Stimulated activated CD4-positive, alpha-beta T cell treated with anti-CD3 and anti-CD28 coated beads, Interleukin-15, amount 100 ng/mL, for 48 hours (primary cell): Measurements from ENCODE around the gene LMF2.

ENCODE experiments used
- DNase-seq, 2 donors: peaks; one replicate each; pipeline ENCODE4 v3.0.0-alpha.2; 2020; ENCODE audit warnings: low read depth in 2 of 2

The LMF2 gene

GRCh38 chr22:50504369-50505211, 2.9 kb downstream of the LMF2 start:
- no peak for DNase-seq

- no peak for DNase-seq
Measured at GRCh38 chr22:50503475-50504145, 3.9 kb downstream of the LMF2 start.

- DNase-seq, result no peak
Measured at GRCh38 chr22:50502628-50503474, 4.7 kb downstream of the LMF2 start.

GRCh38 chr22:50502096-50502495, 5.4 kb downstream of the LMF2 start:
- DNase-seq, result no peak

DNA sequence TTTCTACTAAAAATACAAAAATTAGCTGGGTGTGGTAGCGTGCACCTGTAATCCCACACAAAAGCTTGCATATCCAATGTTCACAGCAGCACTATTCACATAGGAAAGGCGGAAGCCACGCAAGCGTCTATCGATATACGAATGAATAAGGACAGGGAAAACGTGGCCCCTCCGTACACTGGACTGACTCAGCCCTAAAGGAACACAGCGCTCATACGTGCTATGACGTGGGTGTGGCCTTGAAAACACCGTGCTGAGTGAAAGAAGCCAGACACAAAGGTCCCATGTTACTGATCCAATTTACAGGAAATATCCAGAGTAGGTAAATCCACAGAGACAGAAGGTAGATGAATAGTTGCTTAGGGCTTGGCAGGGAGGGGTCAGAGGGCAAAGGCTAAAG, 7.0 kb downstream of the LMF2 start:
- no peak for DNase-seq

DNA sequence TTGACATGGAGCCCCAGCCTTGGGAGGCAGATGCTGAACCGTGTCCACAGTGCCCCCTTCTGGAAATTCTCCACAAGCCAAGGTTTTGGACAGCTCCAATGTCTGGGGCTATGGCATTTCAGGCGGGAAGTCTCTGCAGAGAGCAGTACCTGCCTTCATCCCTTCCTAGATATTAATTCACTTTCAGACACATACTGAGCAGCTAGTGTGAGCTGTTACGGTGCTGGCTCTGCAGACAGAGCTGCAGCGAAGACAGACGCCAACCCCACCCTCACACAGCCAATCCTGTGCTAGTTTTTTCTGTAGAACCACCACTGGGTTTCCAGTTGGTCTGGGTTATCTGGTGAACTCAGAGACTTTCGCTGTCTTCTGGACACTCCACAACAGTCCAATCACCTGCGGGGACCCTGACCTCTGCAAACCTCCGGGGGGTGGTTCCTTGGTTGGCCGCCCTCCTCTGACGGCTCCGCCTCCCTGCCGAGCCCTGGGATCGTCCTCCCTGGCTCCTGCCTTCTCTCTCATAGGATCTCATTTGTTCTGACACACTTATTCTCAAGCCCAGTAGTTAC, 9.1 kb downstream of the LMF2 start:
- peak; percentile 44 to 72 for DNase-seq

DNA sequence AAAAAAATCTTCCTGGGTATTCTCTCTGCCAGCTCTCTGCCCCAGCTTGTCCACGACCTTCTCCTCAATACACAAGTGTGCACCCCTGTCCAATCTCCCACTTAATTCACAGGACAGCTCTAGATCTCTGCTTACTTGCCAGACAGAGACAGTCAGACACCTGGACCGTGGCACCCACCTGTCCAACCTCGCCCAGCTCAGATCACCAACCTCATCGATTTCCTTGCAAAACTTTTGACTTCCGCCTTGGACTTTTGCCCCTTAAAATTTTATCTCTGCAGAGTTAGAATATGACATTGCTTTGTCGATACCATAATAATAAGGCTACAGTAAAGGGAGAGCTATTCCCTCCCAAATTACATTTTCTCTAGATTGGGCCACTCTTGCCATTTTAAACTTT, 10.4 kb downstream of the LMF2 start:
- no peak for DNase-seq

DNA sequence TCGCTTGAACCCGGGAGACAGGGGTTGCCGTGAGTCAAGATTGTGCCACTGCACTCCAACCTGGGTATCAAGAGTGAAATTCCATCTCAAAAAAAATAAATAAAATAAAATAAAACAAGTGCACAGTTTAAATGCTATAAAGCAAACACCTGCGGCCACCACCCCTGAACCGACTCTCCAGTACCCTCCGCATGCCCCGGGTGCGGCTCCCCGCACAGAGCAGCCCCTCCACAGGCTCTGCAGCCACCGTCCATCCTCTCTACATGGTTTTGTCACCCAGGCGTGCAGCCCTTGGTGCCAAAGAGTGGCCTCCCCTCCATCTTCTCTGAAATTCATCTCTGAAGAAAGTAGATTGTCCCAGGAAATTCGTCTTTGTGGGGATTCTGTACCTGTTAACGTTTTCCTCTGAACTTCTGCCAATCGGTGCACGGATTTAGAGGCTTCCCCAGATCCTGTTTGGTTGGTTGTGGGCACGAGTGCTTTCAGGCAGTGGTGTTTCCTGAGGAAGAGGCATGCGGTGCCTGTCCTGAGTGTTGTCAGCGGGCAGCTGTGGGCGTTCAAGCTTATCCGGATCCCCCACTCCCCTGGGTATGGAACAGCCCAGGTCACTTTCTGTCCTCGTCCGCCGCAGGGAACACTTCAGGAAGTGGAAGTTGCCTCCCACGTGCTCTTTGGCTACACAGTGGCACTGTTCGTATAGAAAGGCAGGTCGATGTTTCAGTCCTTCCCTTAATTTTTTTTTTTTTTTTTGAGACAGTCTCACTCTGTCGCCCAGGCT, 16.8 kb downstream of the LMF2 start:
- DNase-seq, result no peak

DNA sequence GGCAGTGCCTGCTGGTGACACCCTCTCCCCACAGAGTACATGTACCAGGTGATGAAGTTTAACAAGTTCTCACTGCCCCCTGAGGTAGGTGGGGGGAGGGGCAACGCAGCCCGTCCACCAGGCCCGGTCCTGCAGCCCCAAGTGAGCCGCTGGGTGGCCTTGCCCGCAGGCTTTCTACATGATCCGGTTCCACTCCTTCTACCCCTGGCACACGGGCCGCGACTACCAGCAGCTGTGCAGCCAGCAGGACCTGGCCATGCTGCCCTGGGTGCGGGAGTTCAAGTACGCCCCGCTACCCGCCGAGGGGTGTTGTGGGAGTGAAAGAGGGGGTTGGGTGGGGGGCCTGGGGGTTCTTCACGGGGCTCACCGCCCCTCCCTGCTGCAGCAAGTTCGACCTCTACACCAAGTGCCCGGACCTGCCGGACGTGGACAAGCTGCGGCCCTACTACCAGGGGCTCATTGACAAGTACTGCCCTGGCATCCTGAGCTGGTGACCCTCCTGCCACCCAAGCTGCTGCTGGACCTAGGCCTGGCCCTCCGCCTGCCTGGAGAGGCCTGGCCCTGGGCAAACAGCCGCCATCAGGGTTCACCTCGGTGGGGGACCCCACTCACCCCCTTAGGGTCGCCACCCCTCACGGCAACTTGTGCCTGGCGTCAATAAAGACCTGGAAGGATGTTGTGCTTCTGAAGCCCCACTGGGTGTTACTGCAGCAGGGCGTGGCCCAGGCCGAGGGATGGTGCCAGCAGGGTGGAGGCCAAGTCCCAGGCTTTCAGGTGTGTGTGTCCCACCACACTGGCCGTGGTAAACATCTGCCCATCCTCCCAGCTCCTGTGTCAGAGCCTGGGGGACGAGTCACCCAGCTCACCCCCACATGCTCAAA, 17.9 kb downstream of the LMF2 start:
- DNase-seq, result no peak

GRCh38 chr22:50488886-50489285, 18.6 kb downstream of the LMF2 start:
- DNase-seq, result no peak

GRCh38 chr22:50488006-50488677, 19.4 kb downstream of the LMF2 start:
- no peak for DNase-seq

DNA sequence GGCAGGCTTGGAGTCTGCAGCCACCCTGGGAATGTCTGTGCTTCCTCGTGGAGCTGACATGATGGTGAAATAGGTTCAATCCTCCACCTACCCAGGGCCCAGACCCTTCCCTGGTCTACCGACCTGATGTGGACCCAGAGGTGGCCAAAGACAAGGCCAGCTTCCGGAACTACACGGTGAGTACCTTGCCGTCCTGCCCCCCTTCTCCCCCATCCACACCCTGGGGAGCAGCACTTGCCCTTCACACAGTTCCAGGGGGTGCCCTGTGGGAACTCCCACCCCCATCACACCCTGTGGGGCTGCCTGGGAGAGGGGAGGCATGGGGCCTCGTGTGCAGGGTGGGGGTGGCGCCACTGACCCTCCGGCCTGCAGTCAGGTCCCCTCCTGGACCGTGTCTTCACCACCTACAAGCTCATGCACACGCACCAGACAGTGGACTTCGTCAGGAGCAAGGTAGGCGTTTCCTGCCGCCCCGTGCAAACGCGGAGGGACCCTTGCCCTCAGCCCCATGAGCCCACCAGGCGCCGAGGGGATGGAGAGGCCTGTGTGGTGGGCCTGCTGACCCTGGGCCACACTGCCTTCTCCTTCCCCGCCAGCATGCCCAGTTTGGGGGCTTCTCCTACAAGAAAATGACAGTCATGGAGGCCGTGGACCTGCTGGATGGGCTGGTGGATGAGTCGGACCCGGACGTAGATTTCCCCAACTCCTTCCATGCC, 20.1 kb downstream of the LMF2 start:
- no peak for DNase-seq

- DNase-seq, result no peak
Measured at GRCh38 chr22:50486561-50487289, 20.8 kb downstream of the LMF2 start, which contains the start of gene MIOX. MIOX (plus strand) TSS chr22:50486859; CDS start chr22:50486898, 39 bp downstream.

- no peak for DNase-seq
Measured at GRCh38 chr22:50485221-50486131, 22.0 kb downstream of the LMF2 start.

GRCh38 chr22:50483977-50484853, 23.3 kb downstream of the LMF2 start:
- DNase-seq, result no peak

GRCh38 chr22:50483556-50483955, 23.9 kb downstream of the LMF2 start:
- DNase-seq, result no peak
